Measurements from ENCODE around the gene F13A1. TPM values are rescaled to one million over a fixed set of nuclear protein-coding genes. Genes with fewer than 3 reads are reported as not detected.

F13A1 gene
- total RNA-seq, 4 donors from 2014 or later, result 94.2 to 147 (median 113) TPM

DNA sequence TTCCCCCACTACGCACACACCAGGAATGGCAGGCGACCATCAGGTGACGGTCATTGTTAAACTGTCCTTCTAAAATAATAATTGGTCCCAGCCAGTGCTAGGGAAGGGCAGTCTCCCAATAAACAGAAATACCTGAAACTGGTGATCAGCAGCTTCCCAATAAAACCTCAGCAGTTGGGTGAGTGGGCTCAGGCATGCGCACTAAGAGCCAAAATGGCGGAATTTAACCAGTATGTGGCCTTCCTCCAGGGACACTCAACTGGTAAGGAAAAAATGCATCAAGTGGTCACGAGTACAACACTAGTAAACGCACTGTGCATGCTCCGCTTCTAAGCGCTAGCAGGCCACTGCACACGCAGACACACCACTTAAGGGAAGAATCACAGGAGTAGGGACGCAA lies 34.8 kb downstream of the F13A1 start:
- Histone ChIP-seq H3K4me3 (no peak overlapping the region), H3K27me3 (no peaks in the 10 kb centered on the region), H3K9me3 (no peaks in the 10 kb centered on the region), H3K36me3 (no peaks in the 10 kb centered on the region), H3K4me1 (peaks cover 0 to 7% (median 2%) of the 10 kb centered on the region in 4 donors), H3K27ac (no peak overlapping the region)
- 95 to 98% methylated on average over 11 of the region's 11 CpGs for WGBS, 2 donors
- no peak for DNase-seq (ENCODE audit: low spot score in 2 of 2)
- TF ChIP-seq POLR2A (IDR thresholded peaks at IDR 0.05) (no peak), EP300 (IDR thresholded peaks at IDR 0.05) (no peak)
- TF ChIP-seq, protein P1, sequence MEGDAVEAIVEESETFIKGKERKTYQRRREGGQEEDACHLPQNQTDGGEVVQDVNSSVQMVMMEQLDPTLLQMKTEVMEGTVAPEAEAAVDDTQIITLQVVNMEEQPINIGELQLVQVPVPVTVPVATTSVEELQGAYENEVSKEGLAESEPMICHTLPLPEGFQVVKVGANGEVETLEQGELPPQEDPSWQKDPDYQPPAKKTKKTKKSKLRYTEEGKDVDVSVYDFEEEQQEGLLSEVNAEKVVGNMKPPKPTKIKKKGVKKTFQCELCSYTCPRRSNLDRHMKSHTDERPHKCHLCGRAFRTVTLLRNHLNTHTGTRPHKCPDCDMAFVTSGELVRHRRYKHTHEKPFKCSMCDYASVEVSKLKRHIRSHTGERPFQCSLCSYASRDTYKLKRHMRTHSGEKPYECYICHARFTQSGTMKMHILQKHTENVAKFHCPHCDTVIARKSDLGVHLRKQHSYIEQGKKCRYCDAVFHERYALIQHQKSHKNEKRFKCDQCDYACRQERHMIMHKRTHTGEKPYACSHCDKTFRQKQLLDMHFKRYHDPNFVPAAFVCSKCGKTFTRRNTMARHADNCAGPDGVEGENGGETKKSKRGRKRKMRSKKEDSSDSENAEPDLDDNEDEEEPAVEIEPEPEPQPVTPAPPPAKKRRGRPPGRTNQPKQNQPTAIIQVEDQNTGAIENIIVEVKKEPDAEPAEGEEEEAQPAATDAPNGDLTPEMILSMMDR (IDR thresholded peaks at IDR 0.05), result no peak

DNA sequence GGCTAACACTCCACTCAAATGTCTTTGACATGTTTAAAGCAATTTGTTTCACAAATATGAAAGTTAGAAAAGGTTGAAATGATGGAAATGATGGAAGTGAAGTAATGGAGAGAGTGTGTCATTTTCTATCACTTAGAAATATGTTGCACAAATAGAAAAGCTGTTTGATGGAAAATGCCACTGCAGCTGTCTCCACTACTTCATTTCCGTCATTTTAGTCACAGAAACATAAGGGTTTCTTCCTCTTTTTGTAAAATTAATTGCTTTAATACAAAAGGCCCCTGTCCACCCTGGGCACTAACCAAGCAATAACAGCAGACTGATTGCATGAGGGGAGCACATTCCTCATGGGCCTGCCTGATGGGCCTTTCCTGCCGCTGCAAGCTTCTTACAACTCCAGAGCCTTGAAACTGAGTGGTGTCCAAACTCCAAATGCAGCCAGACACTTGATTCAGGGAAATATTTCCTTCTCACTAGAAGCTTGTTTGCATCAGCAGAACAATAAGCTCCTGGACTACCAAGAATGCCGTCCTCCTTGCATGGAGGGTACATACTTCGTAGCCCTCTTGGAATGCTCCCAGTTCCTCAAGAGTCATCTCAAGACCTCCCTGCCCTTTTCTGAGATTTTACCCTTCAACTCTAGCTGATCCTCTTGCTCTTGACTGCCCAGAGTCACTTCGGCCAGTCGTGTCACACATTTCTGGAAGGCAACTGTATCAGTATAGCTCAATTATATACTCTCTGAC lies 36.1 kb downstream of the F13A1 start:
- TF ChIP-seq POLR2A (IDR thresholded peaks at IDR 0.05) (no peak), EP300 (IDR thresholded peaks at IDR 0.05) (no peak)
- TF ChIP-seq, protein P1 (IDR thresholded peaks at IDR 0.05), result no peak
- no peak overlapping the region for H3K4me3 ChIP-seq

DNA sequence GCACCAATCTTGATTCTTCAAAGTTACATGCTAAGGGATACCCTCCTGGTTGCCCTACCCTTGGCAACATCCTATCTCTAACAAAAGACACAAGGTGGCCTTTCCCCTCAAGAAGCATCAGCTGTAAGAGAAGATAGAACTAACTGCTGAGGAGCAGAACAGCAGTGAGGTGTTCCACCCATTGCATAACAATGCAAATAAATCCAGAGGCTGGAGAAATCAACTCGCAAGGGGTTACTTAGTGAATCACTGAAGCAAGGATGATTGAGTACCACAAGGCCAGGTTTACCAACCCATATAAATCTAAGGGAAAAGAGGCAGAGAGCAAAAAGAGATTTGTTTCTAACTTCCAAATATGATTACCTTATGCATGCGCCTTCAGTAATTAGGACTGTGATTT lies 36.7 kb downstream of the F13A1 start:
- TF ChIP-seq POLR2A (IDR thresholded peaks at IDR 0.05), result no peak
- TF ChIP-seq, protein P1 (IDR thresholded peaks at IDR 0.05), result no peak
- TF ChIP-seq EP300 (IDR thresholded peaks at IDR 0.05), result no peak
- Histone ChIP-seq H3K27me3 (no peaks in the 10 kb centered on the region), H3K27ac (no peak overlapping the region), H3K4me1 (peaks cover 0 to 7% (median 2%) of the 10 kb centered on the region in 4 donors), H3K9me3 (no peaks in the 10 kb centered on the region), H3K4me3 (no peak overlapping the region), H3K36me3 (no peaks in the 10 kb centered on the region)
- no peak for DNase-seq (ENCODE audit: low spot score in 2 of 2)
- WGBS, 2 donors, result 86 to 87% methylated on average over 2 of the region's 2 CpGs

More for the DNA sequence above, 36.1 kb downstream of the F13A1 start:
- Histone ChIP-seq H3K36me3 (no peaks in the 10 kb centered on the region), H3K27me3 (no peaks in the 10 kb centered on the region), H3K27ac (no peak overlapping the region), H3K9me3 (no peaks in the 10 kb centered on the region), H3K4me1 (peaks cover 0 to 7% (median 2%) of the 10 kb centered on the region in 4 donors)
- 39 to 55% methylated on average over 6 of the region's 6 CpGs for WGBS, 2 donors
- no peak for DNase-seq (ENCODE audit: low spot score in 2 of 2)

DNA sequence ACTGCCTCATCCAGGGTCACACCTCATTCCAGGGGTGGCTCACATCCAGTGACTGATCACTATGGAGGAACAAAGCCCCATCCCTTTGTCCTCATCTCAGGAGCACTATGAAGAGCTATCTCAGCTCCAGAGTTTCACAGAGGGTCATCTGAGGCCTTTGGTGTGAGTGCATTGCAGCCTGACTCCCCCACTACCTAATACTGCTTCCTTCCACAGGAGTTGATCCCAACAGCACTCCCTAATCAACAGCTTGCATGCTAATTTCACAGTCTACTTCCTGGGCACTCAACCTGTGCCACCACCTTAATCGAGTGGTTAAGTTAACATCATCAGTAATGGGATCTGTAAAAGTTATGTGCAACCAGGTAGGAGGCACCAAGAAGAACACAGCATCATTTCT lies 37.7 kb downstream of the F13A1 start:
- peaks cover 0 to 7% (median 2%) of the 10 kb centered on the region in 4 donors for H3K4me1 ChIP-seq
- DNase-seq (ENCODE audit: low spot score in 2 of 2), result no peak
- no peak overlapping the region for H3K27ac ChIP-seq
- H3K27me3 ChIP-seq, result no peaks in the 10 kb centered on the region
- WGBS, 2 donors, result 84 to 92% methylated on average over 1 of the region's 1 CpG
- H3K36me3 ChIP-seq, result no peaks in the 10 kb centered on the region
- H3K4me3 ChIP-seq, result no peak overlapping the region
- H3K9me3 ChIP-seq, result no peaks in the 10 kb centered on the region
- TF ChIP-seq, protein P1 (IDR thresholded peaks at IDR 0.05), result no peak
- TF ChIP-seq EP300 (IDR thresholded peaks at IDR 0.05) (no peak), POLR2A (IDR thresholded peaks at IDR 0.05) (no peak)

DNA sequence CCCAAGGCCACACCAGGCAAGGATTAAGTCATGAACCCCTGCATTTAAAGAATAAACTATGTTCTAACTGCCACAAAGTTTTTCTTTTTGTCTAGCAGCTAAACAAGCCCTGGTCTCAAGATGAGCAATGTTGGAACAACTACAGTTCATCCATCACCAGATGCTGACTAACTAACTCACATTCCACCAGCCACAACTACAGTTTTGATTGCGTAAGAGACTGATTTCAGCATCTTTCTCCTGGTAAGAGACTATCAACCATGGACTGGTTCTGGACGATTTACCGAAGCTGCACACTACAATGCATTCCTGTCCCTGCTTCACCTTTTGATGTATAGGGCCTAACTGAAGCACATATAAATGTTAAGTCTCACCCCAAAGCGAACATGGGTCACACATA lies 43.0 kb downstream of the F13A1 start:
- WGBS, 2 donors, result 89% methylated on average over 4 of the region's 4 CpGs
- Histone ChIP-seq H3K27ac (no peak overlapping the region), H3K4me1 (no peaks in the 10 kb centered on the region), H3K27me3 (no peaks in the 10 kb centered on the region), H3K9me3 (no peaks in the 10 kb centered on the region), H3K4me3 (no peak overlapping the region), H3K36me3 (no peaks in the 10 kb centered on the region)
- DNase-seq (ENCODE audit: low spot score in 2 of 2), result no peak
- TF ChIP-seq POLR2A (IDR thresholded peaks at IDR 0.05) (no peak), EP300 (IDR thresholded peaks at IDR 0.05) (no peak)
- TF ChIP-seq, protein P1 (IDR thresholded peaks at IDR 0.05), result no peak
